ENCODE measurements around the gene EIF4G3. TPM values are rescaled to one million over a fixed set of nuclear protein-coding genes. Genes with fewer than 3 reads are reported as not detected.
A peak's percentile ranks its signal among the peaks of the same experiment; 100 is the strongest.

EIF4G3 gene
- total and polyA plus RNA-seq, 9 of the 15 experiments (the other 6 are each of a cell fraction or from before 2014, with no cell fraction given): 6.7 to 40.5 (median 32.1) TPM

DNA sequence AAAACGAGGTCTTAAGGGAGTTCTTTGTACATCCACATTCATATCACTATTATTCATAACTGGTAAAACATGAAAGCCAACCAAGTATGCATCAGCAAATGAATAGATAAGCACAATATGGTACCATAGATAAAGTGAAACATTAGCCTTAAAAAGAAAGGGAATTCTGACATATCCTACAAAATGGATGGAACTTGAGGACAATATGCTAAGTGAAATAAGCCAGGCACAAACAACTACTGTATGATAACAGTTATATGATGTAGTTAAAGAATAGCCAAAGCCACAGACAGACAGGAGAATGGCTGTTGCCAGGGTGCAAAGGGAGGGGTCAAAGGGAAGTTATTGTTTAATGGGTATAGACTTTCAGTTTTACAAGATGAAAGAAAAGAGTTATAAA, 148.9 kb downstream of the EIF4G3 start (continued):
- TF ChIP-seq, protein P1, sequence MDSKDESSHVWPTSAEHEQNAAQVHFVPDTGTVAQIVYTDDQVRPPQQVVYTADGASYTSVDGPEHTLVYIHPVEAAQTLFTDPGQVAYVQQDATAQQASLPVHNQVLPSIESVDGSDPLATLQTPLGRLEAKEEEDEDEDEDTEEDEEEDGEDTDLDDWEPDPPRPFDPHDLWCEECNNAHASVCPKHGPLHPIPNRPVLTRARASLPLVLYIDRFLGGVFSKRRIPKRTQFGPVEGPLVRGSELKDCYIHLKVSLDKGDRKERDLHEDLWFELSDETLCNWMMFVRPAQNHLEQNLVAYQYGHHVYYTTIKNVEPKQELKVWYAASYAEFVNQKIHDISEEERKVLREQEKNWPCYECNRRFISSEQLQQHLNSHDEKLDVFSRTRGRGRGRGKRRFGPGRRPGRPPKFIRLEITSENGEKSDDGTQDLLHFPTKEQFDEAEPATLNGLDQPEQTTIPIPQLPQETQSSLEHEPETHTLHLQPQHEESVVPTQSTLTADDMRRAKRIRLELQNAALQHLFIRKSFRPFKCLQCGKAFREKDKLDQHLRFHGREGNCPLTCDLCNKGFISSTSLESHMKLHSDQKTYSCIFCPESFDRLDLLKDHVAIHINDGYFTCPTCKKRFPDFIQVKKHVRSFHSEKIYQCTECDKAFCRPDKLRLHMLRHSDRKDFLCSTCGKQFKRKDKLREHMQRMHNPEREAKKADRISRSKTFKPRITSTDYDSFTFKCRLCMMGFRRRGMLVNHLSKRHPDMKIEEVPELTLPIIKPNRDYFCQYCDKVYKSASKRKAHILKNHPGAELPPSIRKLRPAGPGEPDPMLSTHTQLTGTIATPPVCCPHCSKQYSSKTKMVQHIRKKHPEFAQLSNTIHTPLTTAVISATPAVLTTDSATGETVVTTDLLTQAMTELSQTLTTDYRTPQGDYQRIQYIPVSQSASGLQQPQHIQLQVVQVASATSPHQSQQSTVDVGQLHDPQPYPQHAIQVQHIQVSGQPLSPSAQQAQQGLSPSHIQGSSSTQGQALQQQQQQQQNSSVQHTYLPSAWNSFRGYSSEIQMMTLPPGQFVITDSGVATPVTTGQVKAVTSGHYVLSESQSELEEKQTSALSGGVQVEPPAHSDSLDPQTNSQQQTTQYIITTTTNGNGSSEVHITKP (IDR thresholded peaks at IDR 0.05; ENCODE audit: partially characterized antibody): no peak
- no peak for TF ChIP-seq NFATC3 (IDR thresholded peaks at IDR 0.05)
- no peak for TF ChIP-seq ZNF589 (CRISPR knock-in tag; IDR thresholded peaks at IDR 0.05; ENCODE audit: low read depth)
- TF ChIP-seq ZC3H4 (CRISPR knock-in tag; IDR thresholded peaks at IDR 0.05; ENCODE audit: borderline replicate concordance): no peak
- TF ChIP-seq NEUROD1 (IDR thresholded peaks at IDR 0.05; ENCODE audit: borderline replicate concordance, low read depth, low read length, partially characterized antibody): no peak
- TF ChIP-seq, protein P2, sequence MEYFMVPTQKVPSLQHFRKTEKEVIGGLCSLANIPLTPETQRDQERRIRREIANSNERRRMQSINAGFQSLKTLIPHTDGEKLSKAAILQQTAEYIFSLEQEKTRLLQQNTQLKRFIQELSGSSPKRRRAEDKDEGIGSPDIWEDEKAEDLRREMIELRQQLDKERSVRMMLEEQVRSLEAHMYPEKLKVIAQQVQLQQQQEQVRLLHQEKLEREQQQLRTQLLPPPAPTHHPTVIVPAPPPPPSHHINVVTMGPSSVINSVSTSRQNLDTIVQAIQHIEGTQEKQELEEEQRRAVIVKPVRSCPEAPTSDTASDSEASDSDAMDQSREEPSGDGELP (CRISPR knock-in tag; IDR thresholded peaks at IDR 0.05; ENCODE audit: borderline replicate concordance): no peak
- TF ChIP-seq ELF1 (tag; IDR thresholded peaks at IDR 0.05): no peak
- TF ChIP-seq PTRF (tag; IDR thresholded peaks at IDR 0.05): no peak
- TF ChIP-seq PYGO2 (tag; IDR thresholded peaks at IDR 0.05): no peak
- peak; percentile 67 for TF ChIP-seq MTA2 (IDR thresholded peaks at IDR 0.05; ENCODE audit: low read depth)
- TF ChIP-seq, protein P3, sequence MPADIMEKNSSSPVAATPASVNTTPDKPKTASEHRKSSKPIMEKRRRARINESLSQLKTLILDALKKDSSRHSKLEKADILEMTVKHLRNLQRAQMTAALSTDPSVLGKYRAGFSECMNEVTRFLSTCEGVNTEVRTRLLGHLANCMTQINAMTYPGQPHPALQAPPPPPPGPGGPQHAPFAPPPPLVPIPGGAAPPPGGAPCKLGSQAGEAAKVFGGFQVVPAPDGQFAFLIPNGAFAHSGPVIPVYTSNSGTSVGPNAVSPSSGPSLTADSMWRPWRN (IDR thresholded peaks at IDR 0.05; ENCODE audit: low read depth): 0 out of 2 replicates have a peak, but pooled peaks have one; percentile 21
- no peak for TF ChIP-seq ARNT (IDR thresholded peaks at IDR 0.05)

Measured in K562 (cell line).